Mesendoderm (in vitro differentiated cells): ENCODE measurements around the gene STAT2.
A peak's percentile ranks its signal among the peaks of the same experiment; 100 is the strongest.
"Not testable (repeated sequence)": the region's sequence is repeated elsewhere in the genome, so short reads cannot be mapped to it uniquely, and the experiment has no call there.

Source experiments
- DNase-seq: peaks from one replicate; pipeline ENCODE4 v3.0.0; 2013
- H2AK5ac ChIP-seq: 2 replicates; pipeline ENCODE4 v1.6.1; 2013; ENCODE audit warnings: low read length, inconsistent platforms
- H2BK120ac ChIP-seq: 2 replicates; pipeline ENCODE4 v1.6.1; 2013; ENCODE audit warnings: low read depth, mild to moderate bottlenecking, low read length, moderate library complexity, mixed read lengths
- H2BK15ac ChIP-seq: replicated peaks from 2 replicates; pipeline ENCODE4 v1.6.1; 2013; ENCODE audit warnings: low read depth, mild to moderate bottlenecking, moderate library complexity
- H2BK5ac ChIP-seq: 2 replicates; pipeline ENCODE4 v1.6.1; 2013; ENCODE audit warnings: low read length, inconsistent platforms
- H3K18ac ChIP-seq: 2 replicates; pipeline ENCODE4 v1.6.1; 2013; ENCODE audit warnings: mild to moderate bottlenecking, low read length, mixed read lengths
- H3K23ac ChIP-seq: one replicate; pipeline ENCODE4 v1.6.1; 2013; ENCODE audit warnings: low read length
- H3K27ac ChIP-seq: 2 replicates; pipeline ENCODE4 v1.5.1; 2013; ENCODE audit warnings: low read depth, mild to moderate bottlenecking, inconsistent platforms, low read length, moderate library complexity
- H3K27me3 ChIP-seq: 2 replicates; pipeline ENCODE4 v1.6.1; 2013; ENCODE audit warnings: low read length, control low read depth, mild to moderate bottlenecking, inconsistent platforms; ENCODE audit not compliant: insufficient read depth, poor library complexity
- H3K36me3 ChIP-seq: 2 replicates; pipeline ENCODE4 v1.6.1; 2013; ENCODE audit warnings: low read length, inconsistent platforms; ENCODE audit not compliant: control insufficient read depth, insufficient read depth
- H3K4ac ChIP-seq: one replicate; pipeline ENCODE4 v1.6.1; 2013; ENCODE audit warnings: low read depth, mild to moderate bottlenecking, low read length, moderate library complexity
- H3K4me1 ChIP-seq: 2 replicates; pipeline ENCODE4 v1.6.1; 2013; ENCODE audit warnings: low read depth, low read length, inconsistent platforms; ENCODE audit not compliant: control insufficient read depth
- H3K4me2 ChIP-seq: 2 replicates; pipeline ENCODE4 v1.6.1; 2013; ENCODE audit warnings: low read length
- H3K4me3 ChIP-seq: 2 replicates; pipeline ENCODE4 v1.5.1; 2013; ENCODE audit warnings: mild to moderate bottlenecking, low read length
- H3K56ac ChIP-seq: one replicate; pipeline ENCODE4 v1.6.1; 2013; ENCODE audit warnings: low read length
- H3K79me1 ChIP-seq: 2 replicates; pipeline ENCODE4 v1.6.1; 2013; ENCODE audit warnings: low read length, inconsistent platforms
- H3K79me2 ChIP-seq: 2 replicates; pipeline ENCODE4 v1.6.1; 2013; ENCODE audit warnings: mild to moderate bottlenecking, low read length; ENCODE audit not compliant: control insufficient read depth, insufficient read depth
- H3K9ac ChIP-seq: 2 replicates; pipeline ENCODE4 v1.6.1; 2013; ENCODE audit warnings: low read length, inconsistent platforms
- H4K5ac ChIP-seq: one replicate; pipeline ENCODE4 v1.6.1; 2013; ENCODE audit warnings: low read length
- H4K8ac ChIP-seq: one replicate; pipeline ENCODE4 v1.6.1; 2013; ENCODE audit warnings: low read depth, mild to moderate bottlenecking, control low read depth, low read length, moderate library complexity
- WGBS: extraction: QIAGEN DNeasy Blood & Tissue Kit; methylation state at CpG from one replicate; pipeline ENCODE4 v1.1.7; 2013; ENCODE audit warnings: low lambda C conversion rate, missing lambda C conversion rate; ENCODE audit not compliant: insufficient coverage; ENCODE audit errors: extremely low coverage; 5-methylcytosine and 5-hydroxymethylcytosine counted together

Gene STAT2

GRCh38 chr12:56336361-56337167 lies 23.3 kb downstream of the STAT2 start:
- H3K4me2 ChIP-seq, result no peak overlapping the region
- no peaks in the 10 kb centered on the region for H3K79me1 ChIP-seq
- no peaks in the 10 kb centered on the region for H3K36me3 ChIP-seq
- H4K8ac ChIP-seq, result no peak overlapping the region
- H3K79me2 ChIP-seq, result no peaks in the 10 kb centered on the region
- no peak overlapping the region for H3K9ac ChIP-seq
- no peak overlapping the region for H3K4me3 ChIP-seq
- no peak overlapping the region for H3K56ac ChIP-seq
- H3K27me3 ChIP-seq, result no peaks in the 10 kb centered on the region
- no peak overlapping the region for H3K4ac ChIP-seq
- WGBS, result no CpG with 5 or more reads among the region's 9 CpGs
- no peak overlapping the region for H3K18ac ChIP-seq
- no peak overlapping the region for H2BK5ac ChIP-seq
- no peak overlapping the region for H2AK5ac ChIP-seq
- H2BK15ac ChIP-seq, result no peak overlapping the region
- H3K27ac ChIP-seq, result no peak overlapping the region
- H3K23ac ChIP-seq, result no peak overlapping the region
- no peak overlapping the region for H2BK120ac ChIP-seq
- no peak for DNase-seq
- peaks cover 6% of the 10 kb centered on the region for H3K4me1 ChIP-seq
- no peak overlapping the region for H4K5ac ChIP-seq

DNA sequence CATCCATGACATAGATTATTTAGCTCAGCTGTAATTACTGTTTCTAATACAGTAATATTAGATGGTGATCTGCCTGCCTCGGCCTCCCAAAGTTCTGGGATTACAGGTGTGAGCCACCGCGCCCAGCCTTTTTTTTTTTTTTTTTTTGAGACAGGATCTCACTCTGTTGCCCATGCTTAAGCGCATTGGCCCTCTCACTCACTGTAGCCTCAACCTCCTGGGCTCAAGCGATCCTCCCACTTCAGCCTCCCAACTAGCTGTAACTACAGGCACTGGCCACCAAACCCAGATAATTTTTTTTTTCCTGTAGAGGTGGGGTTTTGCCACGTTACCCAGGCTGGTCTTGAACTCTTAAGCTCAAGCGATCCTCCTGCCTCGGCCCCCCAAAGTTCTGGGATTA lies 24.4 kb downstream of the STAT2 start:
- H3K9ac ChIP-seq, DNase-seq, H3K36me3 ChIP-seq, H3K27ac ChIP-seq, H3K56ac ChIP-seq, H4K5ac ChIP-seq, H3K27me3 ChIP-seq, H2BK15ac ChIP-seq, H3K23ac ChIP-seq, H3K4me3 ChIP-seq, H3K4me1 ChIP-seq, H4K8ac ChIP-seq, H2BK120ac ChIP-seq, H3K79me1 ChIP-seq, H2AK5ac ChIP-seq, H3K79me2 ChIP-seq, H3K18ac ChIP-seq, H2BK5ac ChIP-seq, H3K4ac ChIP-seq, H3K4me2 ChIP-seq: not testable (repeated sequence)
- no CpG with 5 or more reads among the region's 8 CpGs for WGBS

DNA sequence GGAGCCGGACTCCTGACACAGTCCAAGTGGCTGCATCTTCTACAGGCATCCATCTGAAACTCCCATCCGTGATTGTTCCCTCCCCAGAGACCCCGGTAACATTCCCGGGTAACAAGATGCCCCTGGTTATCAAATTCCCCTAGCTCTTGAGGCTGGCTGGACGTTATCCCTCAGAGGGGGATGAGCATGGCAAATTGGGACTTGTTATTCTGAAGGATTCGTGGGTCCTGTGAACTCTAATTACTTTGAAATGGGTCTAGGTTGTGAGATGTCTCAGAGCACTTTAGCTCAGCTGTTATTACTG lies 25.5 kb downstream of the STAT2 start:
- Histone ChIP-seq H2BK15ac (no peak overlapping the region), H2BK5ac (no peak overlapping the region)

DNA sequence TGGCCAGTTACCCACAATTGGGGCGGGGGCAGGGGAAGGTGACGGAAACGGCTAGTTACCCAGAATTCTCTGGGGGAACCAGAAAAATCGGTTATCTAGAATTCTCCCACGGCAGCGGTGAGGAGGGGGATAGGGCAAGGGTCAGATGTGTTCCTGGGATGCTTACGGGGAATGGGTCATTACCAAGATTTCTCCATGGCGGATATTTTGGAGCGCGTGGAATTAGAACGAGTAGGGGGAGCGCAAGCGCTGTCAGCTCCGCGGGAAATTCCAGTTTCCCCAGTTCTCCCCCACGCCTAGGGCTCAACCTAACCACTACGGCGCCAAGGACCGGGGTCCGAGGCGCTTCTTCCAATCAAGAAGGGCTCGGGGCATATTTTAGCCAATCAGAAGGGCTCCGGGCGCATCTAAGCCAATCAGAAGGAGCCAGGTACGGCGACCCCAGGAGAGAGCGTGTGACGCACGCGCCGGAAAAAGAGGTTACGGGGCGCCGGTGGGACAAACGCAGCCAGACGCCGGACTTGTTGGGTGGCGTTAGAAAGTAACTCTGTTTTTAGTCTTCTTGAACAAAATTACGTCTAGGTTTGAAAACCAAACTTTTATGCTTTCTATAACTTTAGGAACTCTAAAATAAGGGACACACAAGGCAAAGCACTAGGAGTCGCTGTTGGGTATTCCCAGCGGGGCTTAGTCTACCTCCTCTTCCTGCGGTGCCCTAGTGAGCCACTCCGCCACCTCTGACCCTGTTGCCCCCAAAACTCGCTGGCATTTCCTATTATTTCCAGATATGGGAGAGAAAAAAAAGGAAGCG lies 26.0 kb downstream of the STAT2 start, which contains the start of gene PAN2:
Gene PAN2 (minus strand): TSS at position 322 of the 811 bp plus-strand sequence. CDS start 906 bp downstream, outside the sequence.
- H3K18ac ChIP-seq, result peak within 1 kb of the TSS; percentile 82
- H3K27me3 ChIP-seq, result no peaks in the 10 kb centered on the region
- peak within 1 kb of the TSS; percentile 90 for H3K56ac ChIP-seq
- H3K4ac ChIP-seq, result peak within 1 kb of the TSS; percentile 96
- peak within 1 kb of the TSS; percentile 63 for H3K4me2 ChIP-seq
- peak within 1 kb of the TSS; percentile 71 for H4K5ac ChIP-seq
- H2BK5ac ChIP-seq, result peak within 1 kb of the TSS; percentile 53
- peak within 1 kb of the TSS; percentile 72 for H3K27ac ChIP-seq
- peak; percentile 99 for DNase-seq
- H3K79me1 ChIP-seq, result no peaks in the 10 kb centered on the region
- no peak within 1 kb of the TSS for H2BK15ac ChIP-seq
- peak within 1 kb of the TSS; percentile 90 for H4K8ac ChIP-seq
- no peaks in the 10 kb centered on the region for H3K79me2 ChIP-seq
- peak within 1 kb of the TSS; percentile 100 for H2AK5ac ChIP-seq
- no peak within 1 kb of the TSS for H2BK120ac ChIP-seq
- H3K23ac ChIP-seq, result no peak within 1 kb of the TSS
- H3K9ac ChIP-seq, result peak within 1 kb of the TSS; percentile 84
- peak within 1 kb of the TSS; percentile 71 for H3K4me3 ChIP-seq
- H3K4me1 ChIP-seq, result peaks cover 6% of the 10 kb centered on the region
- WGBS, result no CpG with 5 or more reads among the region's 45 CpGs
- H3K36me3 ChIP-seq, result no peaks in the 10 kb centered on the region

More for the DNA sequence above, 25.5 kb downstream of the STAT2 start:
- H4K8ac ChIP-seq, result peak overlapping the region; percentile 90
- no CpG with 5 or more reads among the region's 6 CpGs for WGBS
- H3K23ac ChIP-seq, result no peak overlapping the region
- H3K56ac ChIP-seq, result peak overlapping the region; percentile 90
- no peak overlapping the region for H3K4ac ChIP-seq
- peak overlapping the region; percentile 82 for H3K18ac ChIP-seq
- H3K27me3 ChIP-seq, result no peaks in the 10 kb centered on the region
- H3K79me1 ChIP-seq, result no peaks in the 10 kb centered on the region
- H3K4me1 ChIP-seq, result peaks cover 6% of the 10 kb centered on the region
- H3K79me2 ChIP-seq, result no peaks in the 10 kb centered on the region
- H4K5ac ChIP-seq, result peak overlapping the region; percentile 50
- no peaks in the 10 kb centered on the region for H3K36me3 ChIP-seq
- no peak for DNase-seq
- H3K4me3 ChIP-seq, result peak overlapping the region; percentile 71
- H2BK120ac ChIP-seq, result no peak overlapping the region
- peak overlapping the region; percentile 84 for H3K9ac ChIP-seq
- peak overlapping the region; percentile 29 for H2AK5ac ChIP-seq
- H3K4me2 ChIP-seq, result peak overlapping the region; percentile 63
- H3K27ac ChIP-seq, result peak overlapping the region; percentile 58

- H3K27ac ChIP-seq, result peak overlapping the region; percentile 72
- peak overlapping the region; percentile 40 for H4K8ac ChIP-seq
- H3K4ac ChIP-seq, result peak overlapping the region; percentile 96
- no CpG with 5 or more reads among the region's 8 CpGs for WGBS
- peak overlapping the region; percentile 74 for H3K9ac ChIP-seq
- H3K36me3 ChIP-seq, result no peaks in the 10 kb centered on the region
- peak overlapping the region; percentile 53 for H2BK5ac ChIP-seq
- no peaks in the 10 kb centered on the region for H3K27me3 ChIP-seq
- DNase-seq, result no peak
- H4K5ac ChIP-seq, result peak overlapping the region; percentile 65
- no peaks in the 10 kb centered on the region for H3K79me1 ChIP-seq
- H3K56ac ChIP-seq, result peak overlapping the region; percentile 77
- H3K4me1 ChIP-seq, result peaks cover 6% of the 10 kb centered on the region
- peak overlapping the region; percentile 26 for H3K4me2 ChIP-seq
- H3K18ac ChIP-seq, result peak overlapping the region; percentile 2
- H3K79me2 ChIP-seq, result no peaks in the 10 kb centered on the region
- H3K23ac ChIP-seq, result no peak overlapping the region
- no peak overlapping the region for H2BK15ac ChIP-seq
- H3K4me3 ChIP-seq, result peak overlapping the region; percentile 27
- H2AK5ac ChIP-seq, result peak overlapping the region; percentile 100
- no peak overlapping the region for H2BK120ac ChIP-seq
Measured at GRCh38 chr12:56333197-56333678, 26.7 kb downstream of the STAT2 start.
